Measurements from ENCODE around the gene MOXD1.
"Not testable (repeated sequence)": the region's sequence is repeated elsewhere in the genome, so short reads cannot be mapped to it uniquely, and the experiment has no call there.

The MOXD1 gene

DNA sequence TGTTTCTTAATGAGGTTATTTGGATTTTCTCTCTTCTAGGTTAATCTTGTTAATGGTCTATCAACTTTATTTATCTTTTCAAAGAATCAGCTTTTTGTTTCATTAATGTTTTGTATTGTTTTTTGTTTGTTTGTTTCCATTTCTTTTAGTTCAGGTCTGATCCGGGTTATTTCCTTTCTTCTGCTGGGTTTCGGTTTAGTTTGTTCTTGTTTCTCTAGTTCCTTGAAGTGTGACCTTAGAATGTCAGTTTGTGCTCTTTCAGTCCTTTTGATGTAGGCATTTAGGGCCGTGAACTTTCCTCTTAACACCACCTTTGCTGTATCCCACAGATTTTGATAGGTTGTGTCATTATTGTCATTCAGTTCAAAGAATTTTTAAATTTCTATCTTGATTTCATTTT, 49.3 kb downstream of the MOXD1 start:
- not testable (repeated sequence) for DNase-seq

DNA sequence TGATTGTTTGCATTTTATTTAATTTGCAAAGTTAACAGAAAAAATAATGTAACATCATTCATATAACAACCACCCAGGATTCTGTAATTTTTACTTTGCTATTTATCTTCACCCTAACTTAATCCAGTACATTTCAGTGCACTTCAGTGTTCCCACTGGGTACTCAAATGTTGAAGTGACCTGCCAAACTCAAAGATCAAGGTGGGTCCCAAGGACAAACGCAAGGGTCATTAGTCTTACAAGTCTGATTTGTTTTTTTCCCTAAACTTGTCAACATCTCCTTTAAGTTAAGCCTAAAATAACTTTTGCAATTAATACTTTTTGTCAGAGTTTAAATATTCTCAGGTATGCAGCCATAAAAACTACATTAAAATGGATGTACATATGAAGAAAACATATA, 53.0 kb downstream of the MOXD1 start:
- no peak for DNase-seq

DNA sequence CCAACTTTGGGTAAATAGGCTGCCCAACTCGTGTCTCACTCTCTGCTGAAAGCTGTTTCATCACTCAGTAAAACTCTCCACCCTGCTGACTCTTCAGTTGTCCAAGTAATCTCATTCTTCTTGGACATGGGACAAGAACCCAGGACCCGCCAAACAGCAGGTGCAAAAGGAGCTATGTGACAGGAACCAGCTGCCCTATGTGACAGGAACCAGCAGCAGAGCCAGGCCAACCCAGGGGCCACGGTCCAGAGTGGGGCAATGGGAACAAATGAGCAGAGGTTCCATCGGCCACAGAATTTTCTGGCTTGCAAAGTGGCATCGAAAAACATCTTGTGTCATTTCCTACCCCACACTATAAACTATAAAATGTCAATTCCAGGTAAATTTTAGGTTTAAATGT, 56.5 kb downstream of the MOXD1 start:
- no peak for DNase-seq

DNA sequence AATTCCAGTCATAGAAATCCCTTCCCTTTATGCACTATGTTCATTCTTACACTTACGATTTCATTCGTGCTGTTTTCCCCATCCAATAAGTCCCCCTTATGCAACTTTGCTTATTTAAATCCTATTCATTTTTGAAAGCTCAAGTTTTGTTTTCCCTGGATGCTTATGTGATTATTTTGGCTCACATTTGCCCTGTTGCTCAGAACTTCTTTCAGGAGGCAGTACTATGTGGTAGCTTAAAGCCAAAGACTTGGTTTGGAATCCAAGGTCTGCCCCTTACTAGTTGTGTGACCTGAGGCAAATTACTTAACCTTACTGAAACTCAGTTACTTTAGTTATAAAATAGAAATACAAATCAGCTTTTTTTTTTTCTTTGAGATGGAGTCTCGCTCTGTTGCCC, 59.6 kb downstream of the MOXD1 start:
- DNase-seq, result no peak

DNA sequence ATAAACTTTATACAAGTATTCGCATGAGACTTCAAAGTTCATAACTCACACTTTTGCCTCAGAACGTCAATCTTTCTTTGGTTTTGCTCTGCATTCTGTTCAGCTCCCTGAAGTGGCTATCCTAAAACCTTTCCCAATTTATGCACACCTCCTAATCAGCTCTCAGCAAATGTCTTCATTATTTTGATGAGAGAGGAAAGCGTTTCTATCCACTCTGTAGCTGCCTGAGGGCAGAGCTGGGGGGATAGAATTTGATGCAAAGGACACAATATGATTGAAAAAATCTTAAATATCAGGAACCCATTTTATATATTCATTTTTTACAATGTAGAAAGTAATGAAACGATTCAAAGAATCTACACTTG, 66.8 kb downstream of the MOXD1 start:
- no peak for DNase-seq

DNA sequence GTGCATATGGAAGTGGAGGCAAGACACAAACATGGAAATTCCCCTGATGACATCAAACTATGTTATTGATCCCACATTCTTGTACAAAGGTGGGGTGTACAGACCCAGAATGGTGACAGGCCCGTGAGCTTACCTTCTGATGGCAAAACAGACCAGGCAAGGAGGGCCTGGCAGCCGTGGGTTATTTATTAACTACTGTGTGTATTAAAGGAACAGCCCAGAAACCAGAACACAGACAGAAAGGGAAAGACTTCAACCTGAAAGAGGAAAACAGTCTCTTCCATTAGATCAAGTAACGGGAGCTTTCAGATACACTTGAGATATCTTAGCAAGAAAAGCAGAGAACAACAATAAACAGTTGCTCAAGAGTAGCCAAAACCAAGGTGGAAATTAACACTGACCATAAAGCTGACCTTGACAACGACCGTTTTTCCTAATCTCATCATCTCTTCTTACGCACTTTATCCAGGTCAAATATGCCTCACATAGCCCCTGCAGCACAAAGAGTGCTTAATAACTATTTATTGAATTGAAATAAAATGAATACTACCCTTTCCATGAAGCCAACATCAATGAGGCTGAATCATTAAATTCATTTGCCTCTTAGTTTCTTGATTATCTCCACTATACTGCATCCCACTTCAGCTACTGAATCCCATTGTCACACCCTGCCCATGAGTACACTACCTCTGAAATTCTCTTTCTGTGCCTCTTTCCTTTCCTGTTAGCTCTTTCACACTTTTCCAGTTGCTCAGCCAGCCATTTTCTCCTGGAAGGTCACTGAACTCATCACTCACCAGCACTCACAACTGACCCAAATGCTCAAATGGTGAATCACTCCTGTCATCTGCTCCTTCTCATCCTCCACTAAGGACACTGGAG, 67.4 kb downstream of the MOXD1 start:
- no peak for DNase-seq

DNA sequence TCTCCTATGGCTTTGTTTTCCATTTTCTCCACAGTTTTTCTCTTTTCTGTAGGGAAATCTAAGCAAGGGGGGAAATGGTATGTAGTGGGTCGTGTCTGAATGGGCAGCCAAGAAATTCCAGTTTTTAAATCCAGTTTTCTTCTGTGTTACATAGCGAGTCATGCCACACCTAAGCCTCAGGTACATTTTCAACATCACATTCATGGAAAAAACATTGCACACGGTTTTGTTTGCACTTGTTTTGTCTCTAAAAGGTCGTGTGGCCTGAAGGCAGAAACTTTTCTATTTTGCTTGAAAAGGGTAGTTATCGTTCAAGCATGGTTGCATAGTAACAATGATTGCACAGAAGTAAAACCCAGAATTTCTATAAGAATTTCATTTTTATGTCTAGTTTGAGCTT, 70.5 kb downstream of the MOXD1 start:
- DNase-seq, result no peak

DNA sequence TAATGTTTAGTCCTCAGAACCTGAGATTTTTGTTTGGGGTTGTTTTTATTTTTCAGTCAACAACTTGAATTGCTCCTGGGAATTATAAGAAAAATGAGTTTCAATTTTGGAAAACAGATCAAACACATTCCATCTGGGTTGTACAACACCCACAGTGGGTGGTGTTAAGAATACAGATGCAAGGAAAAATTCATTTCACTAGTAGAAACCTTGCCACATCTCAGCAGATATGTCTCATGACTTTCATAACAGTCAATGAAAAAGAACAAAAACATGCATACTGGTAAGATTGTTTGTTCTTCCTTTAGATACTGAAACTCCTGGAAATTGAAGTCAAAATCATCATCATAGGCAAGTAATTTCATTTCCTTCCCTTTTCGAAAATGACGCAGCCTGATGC, 78.9 kb downstream of the MOXD1 start:
- no peak for DNase-seq

DNA sequence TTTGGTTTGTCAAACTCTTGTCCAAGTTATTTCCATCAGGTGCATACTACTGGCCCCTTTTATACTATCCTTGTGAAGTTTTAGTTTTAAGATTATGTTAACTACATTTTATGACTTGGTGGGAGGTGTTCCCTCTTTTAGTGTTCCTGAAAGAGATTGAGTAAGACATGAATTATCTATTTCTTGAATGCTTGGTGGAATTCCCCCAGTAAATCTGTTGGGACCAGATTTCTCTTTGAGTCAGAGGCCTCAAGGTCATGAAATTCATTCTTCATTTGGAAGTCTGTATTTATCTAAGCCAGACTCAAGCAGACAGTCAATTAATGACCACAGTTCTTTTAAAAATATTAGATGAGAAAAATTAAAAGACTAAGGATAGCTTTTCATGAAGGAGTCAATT, 81.3 kb downstream of the MOXD1 start:
- no peak for DNase-seq

DNA sequence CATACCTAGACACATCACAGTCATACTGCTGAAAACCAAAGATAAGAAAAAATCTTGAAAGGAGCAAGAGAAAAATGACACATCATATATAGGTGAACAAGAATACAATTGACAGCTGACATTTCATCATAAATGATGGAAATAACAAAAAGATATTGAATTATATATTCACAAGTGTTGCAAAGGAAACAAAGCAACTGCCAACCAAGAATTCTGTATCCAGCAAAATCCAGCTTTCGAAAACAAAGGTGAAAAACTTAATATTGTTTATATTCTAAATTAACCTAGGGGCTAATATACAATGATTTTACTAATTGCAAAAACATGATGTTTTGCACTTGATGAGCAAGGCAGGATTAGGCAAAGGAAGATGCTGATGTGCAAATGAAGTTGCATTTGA, 84.3 kb downstream of the MOXD1 start:
- no peak for DNase-seq

DNA sequence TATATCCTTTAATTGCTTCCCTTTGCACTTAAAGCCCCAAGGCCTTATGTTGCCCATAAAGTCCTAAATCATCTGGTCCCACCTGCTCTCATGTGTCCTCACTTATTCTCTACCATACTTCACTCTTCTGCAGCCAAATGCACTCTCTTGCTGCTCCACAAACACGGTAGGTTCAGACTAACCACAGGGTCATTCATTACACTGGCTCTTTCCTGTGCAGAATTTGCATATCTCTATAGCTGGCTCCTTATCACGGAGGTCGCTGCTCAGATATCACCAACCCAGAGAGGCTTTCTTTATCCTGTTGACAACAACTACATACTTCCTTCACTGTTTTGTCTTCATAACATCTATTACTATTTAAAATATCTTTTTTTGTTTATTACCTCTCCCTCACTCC, 86.8 kb downstream of the MOXD1 start:
- DNase-seq, result no peak

DNA sequence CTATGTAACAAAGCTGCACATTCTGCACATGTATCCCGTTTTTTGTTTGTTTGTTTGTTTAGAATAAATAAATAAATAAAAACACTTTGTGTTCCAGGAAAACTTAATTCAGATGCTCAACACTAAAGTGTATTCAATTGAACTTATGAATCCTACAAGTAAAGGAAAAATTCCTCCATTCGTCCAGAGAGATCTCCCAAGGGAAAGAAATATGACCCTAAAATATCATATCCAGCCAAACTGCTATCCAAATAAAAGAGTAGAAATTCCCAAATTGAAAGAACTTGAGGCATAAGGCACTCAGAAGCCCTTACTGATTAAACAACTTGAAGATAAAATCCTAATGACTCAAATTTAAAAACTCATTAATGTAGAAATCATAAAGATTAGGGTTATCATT, 90.4 kb downstream of the MOXD1 start:
- no peak for DNase-seq

DNA sequence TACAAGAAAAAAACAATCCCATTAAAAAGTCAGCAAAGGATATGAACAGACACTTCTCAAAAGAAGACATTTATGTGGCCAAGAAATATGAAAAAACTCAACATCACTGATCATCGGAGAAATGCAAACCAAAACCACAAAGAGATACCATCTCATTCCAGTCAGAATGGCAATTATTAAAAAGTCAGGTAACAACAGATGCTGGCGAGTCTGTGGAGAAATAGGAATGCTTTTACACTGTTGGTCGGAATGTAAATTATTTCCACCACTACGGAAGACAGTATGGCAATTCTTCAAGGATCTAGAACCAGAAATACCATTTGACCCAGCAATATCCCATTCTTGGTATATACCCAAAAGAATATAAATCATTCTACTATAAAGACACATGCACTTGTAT, 91.1 kb downstream of the MOXD1 start:
- DNase-seq, result not testable (repeated sequence)

DNA sequence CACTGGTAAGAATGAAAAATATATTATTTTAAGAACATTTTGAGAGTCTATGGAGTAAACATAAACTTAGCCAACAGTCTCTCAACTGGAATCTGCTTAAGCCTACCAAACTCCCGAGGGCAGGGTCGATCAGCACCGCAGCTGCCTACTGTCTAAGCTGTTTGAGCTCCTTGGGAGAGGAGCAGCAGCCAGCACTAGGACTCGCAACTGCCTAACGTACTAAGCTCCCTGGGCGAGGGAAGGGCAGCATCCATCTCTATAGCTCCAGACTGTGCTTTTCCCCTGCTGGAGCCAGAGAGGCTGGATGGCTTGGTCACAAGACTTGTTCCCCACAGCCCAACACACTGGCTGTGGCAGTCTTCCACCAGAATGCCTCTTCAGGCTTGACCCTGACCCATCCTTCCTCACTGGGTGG, 96.4 kb downstream of the MOXD1 start:
- DNase-seq, result no peak

DNA sequence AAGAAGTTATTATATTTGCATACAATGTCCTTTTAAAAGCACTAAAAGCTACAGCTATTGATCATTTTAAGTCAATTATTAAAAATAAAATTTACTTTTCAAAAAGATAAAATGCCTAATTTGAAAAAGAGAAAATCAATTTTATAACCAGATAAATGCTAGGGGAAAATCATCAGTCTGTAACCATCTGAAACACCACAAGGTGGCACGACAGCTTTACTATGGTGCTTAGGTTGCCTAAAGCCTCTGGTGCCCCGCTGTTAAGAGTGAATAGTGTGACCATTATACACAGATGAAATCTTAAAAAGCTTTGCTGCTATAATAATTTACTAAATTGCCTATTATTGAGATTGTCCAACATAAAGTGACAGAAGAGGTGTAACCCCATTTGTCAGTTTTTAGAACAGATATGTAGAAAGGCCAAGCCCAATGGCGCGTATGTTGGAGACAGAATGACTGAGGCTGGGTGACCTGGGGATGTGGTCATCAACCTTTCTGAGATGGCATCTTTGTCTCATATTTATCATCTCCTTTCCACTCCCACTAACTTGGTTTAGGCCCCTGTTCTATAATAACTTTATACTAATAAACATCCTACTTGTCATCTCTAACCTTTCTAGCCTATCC, 100.8 kb downstream of the MOXD1 start:
- DNase-seq, result peak in 1 of 2 experiments; percentile 14

DNA sequence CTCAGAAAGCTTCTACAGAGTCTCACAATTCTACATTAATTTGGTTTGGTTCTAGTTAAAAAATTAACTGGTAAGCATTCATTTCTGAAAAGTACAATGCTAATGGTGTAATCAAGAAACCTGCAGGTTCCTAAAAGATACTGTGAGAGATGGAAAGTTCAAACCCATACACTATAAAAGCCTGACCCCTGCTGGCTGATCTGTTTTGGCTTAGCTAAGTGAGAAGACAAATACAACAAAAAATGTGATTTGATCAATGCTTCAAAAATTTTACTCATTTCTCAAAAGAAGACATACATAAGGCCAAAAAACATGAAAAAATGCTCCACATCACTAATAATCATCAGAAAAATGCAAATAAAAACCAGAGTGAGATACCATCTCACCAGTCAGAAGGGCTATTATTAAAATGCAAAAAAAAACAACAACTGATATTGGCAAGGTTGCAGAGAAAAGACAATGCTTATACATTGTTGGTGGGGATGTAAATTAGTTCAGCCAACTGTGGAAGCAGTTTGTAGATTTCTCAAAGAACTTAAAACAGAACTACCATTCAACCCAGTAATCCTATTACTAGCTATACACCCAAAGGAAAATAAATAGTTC, 102.8 kb downstream of the MOXD1 start:
- peak in 1 of 2 experiments; percentile 2 for DNase-seq

DNA sequence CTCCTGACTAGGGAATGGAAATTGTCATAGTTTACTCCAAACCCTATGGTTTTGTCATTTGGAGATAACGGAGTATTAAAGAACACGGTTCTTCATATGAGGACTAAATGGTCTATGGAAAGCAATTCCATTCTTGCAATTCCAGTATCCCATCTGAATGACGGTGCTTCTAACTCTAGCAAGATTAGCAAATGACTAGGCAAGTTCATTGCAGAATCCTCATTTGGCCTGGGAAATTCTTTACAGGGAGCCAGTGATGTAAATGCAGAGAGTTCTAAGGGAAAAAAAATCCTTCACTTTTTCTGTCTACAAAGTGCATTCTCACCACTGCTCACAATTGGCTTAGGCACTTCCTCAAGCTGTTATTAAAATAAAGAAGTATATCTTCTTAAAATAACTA, 111.5 kb downstream of the MOXD1 start:
- no peak for DNase-seq

DNA sequence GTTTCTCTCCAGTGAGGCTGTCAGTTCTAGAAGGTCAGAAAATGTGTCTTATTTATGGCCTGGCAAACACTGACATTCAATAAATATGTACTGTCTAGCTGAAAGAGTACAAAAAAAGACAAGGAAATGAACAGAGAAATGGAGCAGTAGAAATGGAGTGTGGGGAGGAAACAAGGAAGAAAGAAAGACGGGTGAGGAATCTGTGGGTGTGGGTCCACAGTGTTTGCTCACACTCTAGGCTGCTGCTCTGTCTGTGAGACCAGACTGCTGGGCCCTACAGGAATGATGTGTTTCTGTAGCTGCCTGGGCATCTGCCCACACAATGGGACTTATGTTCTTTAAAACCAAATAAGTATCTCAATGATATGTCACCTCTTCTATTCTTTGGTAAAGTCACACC, 114.2 kb downstream of the MOXD1 start:
- DNase-seq, result no peak

DNA sequence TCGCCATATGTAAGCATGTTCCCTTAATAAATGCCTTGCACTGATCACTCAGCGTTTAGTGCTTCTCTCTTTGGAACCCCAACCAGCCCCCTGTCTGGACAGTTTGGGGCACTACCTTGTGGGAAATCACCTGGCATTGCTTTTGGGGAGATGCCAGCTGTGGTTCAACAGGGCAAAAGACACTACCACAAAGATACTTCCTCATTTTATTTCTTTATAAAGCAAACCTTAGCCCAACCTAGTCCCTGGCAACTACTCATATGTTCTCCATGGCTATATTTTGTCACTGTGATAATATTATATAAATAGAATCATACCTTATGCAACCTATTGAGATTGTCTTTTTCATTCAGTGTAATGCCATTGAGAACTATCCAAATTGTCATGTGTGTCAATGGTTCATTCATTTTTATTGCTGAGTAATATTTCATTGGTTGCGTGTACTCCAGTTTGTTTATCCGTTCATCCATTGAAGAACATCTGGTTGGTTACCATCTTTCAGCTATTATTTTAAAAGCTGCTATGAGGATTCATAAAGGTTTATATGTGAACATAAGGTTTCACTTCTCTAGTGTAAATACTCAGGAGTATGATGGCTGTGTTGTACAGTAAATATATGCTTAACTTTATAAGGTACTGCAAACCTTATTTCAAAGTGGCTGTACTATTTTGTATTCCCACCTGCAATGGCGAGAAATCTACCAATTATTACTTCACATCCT, 114.8 kb downstream of the MOXD1 start:
- no peak for DNase-seq

DNA sequence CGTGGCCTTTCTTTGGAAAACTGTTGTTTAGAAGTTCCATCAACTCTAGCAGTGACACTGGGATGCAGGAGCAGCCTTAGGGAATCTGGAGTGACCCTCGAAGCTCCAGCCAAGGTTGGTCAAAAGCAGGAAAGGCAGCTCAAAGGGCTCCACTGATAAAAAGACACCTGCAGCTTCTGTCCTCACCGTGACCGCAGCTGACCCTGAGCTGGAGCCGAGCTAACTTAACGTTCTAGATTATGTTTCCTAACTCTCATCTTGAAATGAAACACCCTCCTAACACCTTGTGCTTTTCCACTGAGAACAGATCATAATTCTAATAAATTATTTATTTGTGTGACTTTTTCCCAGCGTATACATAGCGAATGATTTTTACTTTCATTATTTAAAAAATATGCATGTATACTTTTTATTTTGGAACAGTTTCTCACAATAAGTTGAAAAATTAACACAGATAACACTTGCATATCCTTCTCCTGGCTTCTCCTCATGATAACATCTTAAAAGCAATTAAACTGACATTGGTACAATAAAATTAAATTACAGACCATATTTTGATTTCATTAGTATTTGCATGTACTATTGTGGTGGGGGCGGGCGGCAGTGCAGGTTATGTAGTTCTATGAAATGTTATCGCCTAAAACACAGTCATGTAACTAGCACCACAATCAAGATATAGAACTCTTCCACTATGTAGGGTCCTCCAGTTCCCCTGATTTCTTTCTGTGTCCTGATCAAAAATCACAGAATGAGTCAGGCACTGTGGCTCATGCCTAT, 116.1 kb downstream of the MOXD1 start:
- no peak for DNase-seq

DNA sequence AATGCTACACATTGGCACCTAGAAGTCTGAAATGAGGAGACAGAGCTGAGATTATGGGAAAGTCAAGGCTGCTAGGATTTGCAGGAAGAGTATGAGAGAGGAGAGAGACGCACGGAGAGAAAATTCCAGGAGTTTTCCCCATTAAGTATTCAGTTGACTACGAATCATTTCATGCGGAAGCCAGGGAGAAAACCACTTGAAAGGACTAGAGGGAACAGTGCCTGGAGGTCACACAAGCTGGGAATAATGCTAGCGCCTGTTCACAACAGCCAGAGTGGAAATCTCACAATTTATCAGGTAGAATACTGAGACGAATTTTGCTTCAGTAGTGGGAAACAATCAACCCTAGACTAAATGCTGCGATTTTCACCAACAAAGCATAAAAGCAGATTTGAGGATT, 118.6 kb downstream of the MOXD1 start:
- DNase-seq, result no peak

DNA sequence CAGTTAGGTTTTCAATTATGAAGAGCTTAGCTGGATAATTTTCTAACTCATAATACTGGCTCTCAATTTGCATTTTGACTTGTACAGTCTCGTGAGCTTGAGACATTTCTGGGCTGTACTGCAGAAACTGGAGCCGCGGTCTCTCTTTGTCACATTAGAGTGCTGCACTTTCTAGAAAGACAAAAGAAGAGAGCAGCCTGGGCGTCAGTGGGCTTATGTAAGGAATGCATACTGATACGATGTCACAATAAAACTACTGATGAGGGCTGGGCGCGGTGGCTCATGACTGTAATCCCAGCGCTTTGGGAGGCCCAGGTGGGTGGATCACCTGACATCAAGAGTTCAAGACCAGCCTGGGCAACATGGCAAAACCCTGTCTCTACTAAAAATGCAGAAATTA, 120.8 kb downstream of the MOXD1 start:
- no peak for DNase-seq

Data from NCI-H1930 (cell line).